CD4-positive, alpha-beta T cell treated with Interleukin-4 for 1 hour (primary cell): ENCODE data around the gene MRPL37.
"Not testable (repeated sequence)": the region's sequence is repeated elsewhere in the genome, so short reads cannot be mapped to it uniquely, and the experiment has no call there.

Source experiments
- DNase-seq, 2 donors: peaks; one replicate each; pipeline ENCODE4 v3.0.0-alpha.2; 2020 to 2022

Gene MRPL37

DNA sequence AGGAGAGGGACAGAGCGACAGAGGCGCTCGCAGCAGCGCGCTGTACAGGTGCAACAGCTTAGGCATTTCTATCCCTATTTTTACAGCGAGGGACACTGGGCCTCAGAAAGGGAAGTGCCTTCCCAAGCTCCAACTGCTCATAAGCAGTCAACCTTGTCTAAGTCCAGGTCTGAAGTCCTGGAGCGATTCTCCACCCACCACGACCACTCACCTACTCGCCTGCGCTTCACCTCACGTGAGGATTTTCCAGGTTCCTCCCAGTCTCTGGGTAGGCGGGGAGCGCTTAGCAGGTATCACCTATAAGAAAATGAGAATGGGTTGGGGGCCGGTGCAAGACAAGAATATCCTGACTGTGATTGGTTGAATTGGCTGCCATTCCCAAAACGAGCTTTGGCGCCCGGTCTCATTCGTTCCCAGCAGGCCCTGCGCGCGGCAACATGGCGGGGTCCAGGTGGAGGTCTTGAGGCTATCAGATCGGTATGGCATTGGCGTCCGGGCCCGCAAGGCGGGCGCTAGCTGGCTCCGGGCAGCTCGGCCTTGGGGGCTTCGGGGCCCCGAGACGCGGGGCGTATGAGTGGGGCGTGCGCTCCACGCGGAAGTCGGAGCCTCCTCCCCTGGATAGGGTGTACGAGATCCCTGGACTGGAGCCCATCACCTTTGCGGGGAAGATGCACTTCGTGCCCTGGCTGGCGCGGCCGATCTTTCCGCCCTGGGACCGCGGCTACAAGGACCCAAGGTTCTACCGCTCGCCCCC is at the start of gene MRPL37, which contains the start of gene CYB5RL:
MRPL37 (plus strand) TSS at position 403 of the 754 bp plus-strand sequence; CDS start at position 480, 77 bp downstream.
CYB5RL (minus strand) TSS at position 266 of the 754 bp plus-strand sequence. CDS start 4,414 bp downstream, outside the sequence.
- peak; percentile 91 to 95 for DNase-seq

DNA sequence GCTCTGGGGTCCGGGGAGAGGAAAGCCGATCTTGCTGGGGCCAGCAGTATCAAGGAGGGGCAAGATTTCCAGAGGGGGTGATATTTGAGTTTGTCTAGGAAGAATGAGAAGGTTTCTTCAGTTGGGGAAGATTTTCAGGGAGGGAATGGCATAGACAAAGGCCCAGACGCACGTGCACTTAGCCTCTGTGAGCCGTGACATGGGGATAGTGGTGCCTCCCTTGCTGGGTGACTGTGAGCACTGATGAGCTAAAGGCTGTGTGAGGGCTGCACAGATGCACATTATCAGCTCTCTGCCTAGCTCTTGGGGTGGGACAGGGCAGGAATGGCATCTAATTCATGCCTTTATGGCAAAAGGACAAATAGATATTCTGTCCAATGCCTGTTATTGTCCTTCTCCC is 49.0 kb upstream of the MRPL37 start:
- DNase-seq = no peak

DNA sequence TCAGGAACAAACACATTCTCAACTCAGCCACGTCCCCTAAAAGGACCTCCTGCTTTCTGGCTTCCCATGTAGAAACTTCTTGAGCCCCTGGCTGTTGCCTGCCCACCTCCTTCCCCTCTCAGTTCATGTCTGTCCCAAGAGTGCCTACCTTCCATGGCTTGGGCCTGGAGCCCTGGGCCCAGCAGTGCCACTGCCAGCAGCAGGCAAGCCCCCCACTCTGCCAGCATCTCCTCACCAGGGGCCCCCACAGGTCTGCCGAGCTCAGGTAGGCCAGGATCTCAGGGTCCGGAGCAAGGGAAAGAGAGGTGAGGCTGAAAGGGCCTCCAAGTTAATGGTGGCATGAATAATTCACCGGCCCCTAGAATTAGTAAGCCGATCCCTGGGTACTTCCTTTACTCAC is 47.3 kb upstream of the MRPL37 start, which contains the start of gene CDCP2:
CDCP2 (minus strand) TSS at position 305 of the 400 bp plus-strand sequence; CDS start at position 227, 78 bp downstream.
- DNase-seq = no peak

DNA sequence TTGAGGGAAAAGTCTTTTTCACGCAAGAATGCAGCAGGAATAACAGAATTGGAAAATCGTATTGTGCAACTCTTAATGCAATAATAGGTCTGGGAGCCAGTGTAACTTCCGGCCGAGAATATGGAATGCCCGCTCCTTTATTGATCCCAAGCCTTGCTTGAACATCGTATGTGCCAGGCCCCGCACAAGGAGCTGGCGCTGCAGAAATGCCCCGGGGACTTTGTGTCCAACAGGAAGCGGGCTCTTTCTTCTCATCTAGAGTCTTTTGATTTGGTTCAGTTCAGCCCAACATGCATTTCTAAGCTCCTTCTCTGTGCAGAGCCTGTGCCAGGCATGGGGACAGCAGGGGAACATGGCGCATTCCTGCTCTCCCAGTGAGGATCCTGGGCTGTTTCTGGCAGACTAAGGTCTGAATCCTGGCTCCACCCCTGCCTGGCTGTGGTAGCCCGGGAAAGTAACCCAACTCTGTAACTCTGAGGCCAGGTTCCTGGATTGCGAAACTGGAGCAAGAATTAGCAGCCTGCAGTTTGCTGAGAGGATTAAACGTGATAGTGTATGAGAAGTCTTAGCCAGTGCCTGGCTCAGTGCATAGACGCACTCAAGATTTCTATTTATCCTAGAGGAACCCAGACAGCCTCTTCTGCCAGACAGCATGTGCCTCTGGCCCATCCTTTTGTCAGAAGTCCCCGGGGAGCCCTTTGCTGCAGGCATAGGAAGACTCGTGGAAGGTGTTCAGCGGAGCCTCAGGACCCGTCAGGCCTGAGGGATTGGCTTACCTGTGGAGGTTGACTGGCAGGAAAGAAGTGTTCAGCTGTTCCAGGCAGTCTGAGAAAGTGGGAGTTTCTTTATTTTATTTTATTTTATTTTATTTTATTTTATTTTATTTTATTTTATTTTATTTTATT is 46.2 kb upstream of the MRPL37 start:
- DNase-seq = no peak

DNA sequence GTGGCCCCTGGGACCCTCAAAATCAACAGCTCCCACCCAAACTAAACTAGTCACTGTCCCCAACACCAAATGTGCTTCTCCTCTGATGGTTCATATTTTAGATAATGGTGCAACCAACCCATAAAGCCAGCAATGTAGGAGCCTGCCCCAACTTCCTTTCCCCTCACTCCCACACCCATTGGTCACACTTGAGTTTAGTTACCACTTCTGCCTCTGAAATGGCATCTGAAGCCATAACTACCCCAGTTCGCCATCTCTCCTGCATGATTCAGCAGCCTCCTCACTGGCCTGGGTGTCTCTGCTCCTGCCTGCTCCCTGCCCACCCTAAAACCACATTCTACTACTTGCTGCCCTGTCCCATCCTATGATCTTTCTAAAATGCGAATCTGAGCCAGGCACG is 43.8 kb upstream of the MRPL37 start:
- no peak for DNase-seq

DNA sequence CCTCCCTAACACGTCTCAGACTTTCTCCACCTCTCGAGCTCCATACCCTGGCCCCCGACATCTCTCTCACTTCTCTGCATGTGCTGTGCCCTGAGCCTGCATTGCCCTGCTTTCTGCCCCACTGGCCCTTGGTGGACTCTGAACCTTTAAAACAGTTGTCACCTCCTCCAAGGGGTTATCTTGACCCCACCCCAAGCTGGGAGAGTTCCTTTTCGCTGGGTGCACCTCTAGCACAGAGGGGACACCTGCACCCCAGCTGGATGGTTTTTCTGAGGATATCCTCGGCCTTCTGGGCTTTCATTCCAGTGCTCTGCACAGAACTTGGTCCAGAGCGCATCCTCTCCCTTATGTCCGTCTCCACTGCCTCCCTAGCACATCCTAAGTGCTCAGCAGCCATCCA is 43.0 kb upstream of the MRPL37 start:
- no peak for DNase-seq

DNA sequence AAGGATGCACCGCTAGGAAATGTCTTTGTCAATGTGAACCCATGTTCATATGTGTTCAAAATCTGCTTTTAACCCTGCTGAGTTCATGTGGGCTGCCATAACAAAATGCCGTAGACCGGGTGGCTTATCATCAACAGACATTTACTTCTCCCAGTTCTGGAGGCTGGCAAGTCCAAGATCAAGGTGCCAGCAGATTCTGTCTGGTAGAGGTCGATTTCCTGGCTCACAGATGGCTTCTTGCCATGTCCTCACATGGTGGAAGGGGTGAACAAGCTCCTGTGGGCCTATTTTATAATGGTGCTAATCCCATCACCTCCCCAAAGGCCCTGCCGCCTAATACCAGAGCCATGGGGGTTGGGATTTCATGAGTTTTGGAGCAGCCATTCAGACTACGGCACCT is 42.6 kb upstream of the MRPL37 start:
- no peak for DNase-seq

DNA sequence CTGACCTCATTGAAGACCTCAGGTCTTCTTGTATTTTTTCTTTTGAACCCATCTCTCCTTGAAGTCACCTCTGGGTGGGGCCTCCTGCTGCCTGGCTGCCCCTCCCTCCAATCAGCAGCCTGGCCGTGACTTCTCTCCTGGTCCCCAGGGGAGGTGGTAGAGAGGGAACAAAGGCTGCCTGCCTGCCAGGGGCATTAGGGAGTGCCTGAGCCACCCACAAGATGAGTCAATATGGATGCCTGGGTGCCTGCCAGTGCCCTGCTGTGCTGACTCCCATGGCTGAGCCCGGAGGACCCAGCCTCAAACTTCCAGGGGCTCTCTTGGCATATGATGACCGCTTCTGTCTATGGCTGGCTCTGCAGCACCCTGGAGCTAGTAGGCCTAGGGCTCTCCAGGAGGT is 41.9 kb upstream of the MRPL37 start:
- no peak for DNase-seq

DNA sequence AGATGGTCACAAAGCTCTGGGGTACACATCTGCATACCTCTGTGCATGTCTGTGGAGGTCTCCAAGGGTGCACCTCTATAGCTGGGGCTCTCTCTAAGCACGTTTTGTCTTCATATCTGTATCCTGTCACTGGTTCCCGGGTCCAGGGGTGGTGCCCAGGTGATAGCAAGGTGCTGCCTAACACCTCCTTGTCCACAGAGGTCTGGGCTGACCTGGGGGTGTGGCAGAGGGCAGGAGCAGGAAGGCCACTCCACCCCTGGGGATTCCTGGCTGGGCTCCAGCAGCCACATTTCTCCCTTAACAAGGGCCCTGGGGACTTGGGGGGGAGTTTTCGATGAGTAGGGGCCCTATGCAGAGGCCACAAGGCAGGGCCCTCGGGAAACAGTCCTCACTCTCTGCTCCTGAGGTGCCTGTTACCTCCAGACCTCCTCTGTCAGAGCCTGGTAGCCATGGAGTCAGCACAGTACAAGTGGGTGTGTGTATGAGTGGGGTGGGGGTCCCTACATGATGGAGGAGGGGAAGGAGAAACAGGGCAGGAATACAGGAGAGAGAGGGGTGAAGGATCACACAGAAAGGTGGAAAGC is 40.1 kb upstream of the MRPL37 start:
- DNase-seq = no peak

DNA sequence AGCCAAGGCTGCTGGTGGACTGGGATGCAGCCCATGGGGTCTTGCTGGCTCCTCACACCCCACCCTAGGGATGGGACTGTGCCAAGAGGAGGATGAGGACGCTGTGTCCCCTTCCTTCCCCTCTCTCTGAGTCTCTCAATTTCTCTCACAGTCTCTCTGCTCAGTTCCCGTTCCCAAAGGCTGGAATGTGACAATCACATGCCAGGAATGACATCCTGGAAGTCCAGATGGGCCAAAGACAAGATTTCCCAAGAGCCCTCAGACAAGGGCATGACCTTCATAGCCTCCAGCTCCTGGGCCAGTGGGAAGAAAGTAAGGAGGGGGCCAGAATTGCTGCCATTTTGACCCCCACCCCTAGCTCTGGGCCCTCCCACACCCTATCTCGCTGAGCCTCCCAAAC is 39.6 kb upstream of the MRPL37 start:
- no peak for DNase-seq

DNA sequence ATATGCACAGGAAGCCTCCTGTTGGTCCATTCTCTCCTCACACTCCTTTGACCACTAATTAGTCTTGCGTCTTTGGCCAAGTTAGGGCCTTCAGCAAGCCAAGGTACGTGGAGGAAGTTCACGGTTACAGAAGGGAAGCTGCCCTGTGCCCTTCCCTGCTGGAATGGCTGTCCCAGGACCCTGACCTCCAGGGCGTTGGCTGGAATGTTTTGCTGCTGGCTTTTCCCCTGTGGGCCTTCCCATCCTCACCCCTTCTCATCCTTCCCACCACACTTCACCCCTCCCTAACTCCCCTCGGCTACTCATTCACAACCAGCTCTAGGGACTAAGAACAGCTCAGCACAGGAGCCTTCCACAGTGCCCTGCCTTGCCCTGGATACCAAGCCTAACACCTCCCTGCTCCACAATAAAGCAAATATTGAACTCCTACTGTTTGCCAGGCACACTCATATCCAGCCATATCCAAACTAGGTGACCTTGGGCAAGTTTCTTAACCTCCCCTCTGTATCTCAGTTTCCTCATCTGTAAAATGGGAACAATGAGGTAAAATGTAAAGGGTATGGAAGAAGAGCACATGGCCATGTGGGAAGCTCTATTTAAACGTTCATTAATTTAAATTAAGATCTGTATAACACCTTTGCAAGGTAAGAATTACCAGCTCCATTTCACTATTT is 38.3 kb upstream of the MRPL37 start:
- no peak for DNase-seq

DNA sequence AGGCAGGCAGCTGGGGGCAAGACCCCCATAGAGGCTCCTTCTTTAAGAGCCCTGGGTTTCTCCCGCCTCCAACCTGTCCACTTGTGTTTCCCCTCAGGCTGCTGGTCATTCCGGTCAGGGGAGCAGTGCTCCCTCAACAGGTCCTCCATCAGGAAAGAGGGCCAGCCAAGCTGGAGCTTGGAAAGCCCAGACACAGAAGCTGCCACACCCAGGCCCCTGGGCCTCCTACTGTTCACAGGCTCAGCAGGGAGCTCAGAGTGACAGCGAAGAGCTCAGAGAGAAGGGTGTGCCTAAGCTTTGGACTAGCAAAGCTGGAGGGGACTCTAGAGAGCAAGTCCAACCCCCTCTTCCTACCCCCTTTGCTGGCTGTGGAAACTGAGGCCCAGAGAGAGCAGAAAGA is 36.9 kb upstream of the MRPL37 start:
- no peak for DNase-seq

DNA sequence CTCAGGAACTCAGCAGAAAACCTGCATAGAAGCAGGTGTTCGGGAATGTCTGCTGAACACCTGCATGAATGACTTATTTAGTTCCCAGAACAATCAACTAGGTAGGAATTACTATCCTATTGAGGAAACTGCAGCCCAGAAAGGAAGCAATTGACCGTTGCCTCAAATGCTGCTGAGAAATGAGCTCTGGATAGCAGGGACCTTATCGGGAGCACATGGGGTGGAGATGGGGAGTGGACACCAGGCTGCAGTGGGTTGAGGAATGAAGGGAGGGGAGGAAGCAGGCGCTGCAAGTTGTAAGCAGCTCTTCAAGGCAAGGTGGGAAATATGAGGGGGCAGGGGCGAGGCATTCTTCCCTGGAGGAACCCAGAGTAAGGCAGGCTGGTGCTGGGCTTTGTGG is 36.4 kb upstream of the MRPL37 start:
- no peak for DNase-seq

DNA sequence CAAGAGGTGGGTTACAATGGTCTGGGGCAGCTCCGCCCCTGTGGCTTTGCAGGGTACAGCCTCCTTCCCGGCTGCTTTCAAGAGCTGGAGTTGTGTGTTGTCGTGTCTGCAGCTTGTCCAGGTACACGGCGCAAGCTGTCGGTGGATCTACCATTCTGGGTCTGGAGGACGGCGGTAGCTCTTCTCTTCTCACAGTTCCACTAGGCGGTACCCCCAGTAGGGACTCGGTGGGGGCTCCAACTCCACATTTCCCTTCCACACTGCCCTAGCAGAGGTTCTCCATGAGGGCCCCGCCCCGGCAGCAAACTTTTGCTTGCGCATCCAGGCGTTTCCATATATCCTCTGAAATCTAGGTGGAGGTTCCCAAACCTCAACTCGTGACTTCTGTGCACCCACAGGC is 34.8 kb upstream of the MRPL37 start:
- DNase-seq = no peak

DNA sequence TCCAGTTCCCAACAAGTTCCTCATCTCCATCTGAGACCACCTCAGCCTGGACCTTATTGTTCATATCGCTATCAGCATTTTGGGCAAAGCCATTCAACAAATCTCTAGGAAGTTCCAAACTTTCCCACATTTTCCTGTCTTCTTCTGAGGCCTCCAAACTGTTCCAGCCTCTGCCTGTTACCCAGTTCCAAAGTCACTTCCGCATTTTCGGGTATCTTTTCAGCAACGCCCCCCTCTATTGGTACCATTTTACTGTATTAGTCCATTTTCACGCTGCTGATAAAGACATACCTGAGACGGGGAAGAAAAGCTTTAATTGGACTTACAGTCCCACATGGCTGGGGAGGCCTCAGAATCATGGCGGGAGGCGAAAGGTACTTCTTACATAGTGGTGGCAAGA is 33.6 kb upstream of the MRPL37 start:
- DNase-seq = not testable (repeated sequence)

DNA sequence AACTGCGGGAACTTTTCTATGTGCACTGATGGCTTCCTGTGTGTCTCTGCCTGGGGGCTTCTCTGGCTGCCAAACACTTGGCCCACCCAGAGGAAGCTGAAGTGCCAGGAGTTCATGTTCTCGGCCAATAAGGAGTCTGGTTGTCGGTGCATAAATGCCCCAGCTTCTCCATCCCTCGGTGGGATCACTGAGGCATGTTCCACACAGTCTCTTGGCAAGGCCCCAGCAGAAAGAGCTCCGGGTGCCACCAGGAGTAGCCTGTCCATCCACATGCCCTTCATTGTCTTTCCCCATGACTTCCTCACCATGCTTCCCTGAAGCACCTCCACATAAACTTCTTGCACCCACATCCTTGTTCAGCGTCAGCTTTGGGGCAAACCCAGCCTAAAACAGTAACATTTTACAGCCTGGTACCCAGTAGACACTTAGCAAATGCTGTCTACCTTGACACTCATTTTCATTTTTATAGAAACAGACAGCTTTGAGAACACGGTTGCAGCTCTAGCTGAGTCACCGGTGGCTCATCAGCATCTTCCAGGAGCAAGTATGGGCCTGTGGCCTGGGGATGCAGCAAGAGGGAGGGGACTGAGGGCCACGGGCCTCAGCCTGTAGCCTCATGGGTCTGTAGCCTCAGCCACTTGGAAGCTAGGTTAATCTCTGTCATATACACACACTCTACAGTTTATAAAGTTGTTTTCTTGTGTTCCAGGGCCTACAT is 32.4 kb upstream of the MRPL37 start:
- no peak for DNase-seq

DNA sequence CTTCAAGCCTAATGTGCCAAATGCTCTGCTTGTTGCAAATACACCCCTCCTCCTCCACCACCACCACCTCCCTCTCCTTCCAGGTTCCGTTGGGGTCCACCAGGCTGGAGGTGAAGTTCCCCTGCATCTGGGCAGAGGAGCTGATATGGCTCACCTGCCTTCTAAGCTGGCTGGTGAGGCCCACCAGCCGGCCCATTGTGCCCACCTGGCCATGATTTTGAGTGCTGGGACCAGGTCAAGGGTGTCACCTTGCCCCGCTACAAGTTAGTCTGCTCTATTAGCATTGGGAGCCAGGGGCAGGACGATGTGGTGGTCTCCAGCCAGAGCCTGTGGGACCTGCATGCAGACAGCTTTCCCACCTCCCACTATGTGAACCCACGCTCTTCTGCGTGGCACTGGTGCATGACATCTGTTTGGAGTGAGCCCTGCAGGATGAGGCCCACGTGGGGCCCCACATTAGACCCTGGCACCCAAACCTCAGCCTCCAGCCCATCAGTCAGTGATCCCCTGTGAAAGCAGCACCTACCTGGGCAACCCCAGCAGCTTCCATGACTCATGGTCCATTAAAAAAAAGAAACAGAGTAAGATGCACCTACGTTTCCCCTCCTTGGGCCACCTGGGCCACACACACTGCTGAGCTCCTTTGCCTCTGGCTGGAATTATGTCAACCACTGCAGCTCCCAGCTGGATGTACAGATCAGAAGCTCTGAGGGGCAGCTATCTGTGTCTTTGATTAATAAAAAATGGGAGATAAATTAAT is 31.6 kb upstream of the MRPL37 start:
- DNase-seq = no peak

DNA sequence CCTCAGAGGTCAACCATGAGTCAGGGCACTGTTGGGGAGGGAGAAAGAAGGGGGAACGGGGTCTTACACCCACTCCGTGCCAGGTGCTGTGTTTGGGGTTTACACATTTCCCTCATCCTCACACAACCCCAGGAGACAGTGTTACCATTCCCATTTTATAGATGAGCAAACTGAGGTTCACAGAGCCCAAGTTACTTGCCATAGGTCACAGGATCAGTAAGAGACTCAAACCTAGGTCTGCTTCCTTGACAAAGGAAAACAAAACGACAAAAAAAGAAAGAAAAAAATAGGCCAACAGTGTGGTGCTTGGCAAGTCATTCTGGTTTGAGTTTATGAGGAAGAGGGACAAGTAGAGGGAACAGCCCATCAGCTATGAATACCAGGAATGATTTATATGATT is 30.9 kb upstream of the MRPL37 start:
- no peak for DNase-seq

DNA sequence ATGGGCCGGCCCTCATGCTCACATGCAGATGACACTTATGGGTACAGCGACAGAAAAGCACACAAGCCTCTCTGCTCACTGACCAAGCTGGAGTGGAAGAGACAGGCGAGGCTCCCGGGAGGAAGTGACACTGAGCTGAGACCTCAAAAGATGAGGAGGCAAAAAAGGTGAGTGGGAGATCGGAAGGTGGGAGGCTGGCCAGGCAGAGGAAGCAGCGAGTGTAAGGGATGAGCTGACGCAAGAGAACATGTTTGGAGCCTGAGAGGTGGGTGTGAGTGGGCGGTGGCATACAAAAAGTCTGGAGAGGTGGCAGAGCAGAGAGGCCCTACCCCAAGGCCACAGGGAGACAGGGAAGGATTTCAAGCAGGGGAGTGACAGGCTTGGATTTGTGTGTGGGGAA is 29.0 kb upstream of the MRPL37 start:
- DNase-seq = no peak

DNA sequence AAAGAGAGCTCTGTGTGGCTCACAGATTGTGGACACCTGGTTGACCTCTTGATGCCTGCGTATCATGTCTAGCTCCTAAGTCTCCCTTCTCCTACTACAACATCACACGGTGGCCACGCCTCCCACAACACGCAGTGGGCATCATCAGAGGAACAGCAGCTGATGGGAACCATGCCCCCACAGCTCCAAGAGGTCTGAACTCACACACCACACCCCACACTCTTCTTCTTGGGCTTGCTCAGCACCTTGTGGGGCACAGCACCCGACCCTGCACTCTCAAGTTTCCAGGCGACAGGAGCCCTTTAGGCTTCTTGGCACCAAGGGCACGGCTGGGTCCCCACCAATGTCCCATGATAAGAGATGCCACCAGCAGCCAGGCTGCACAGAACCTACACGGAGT is 28.4 kb upstream of the MRPL37 start:
- no peak for DNase-seq
